CD8-positive, alpha-beta memory T cell (primary cell): ENCODE measurements around the gene PLA2G2D. TPM values are rescaled to one million over a fixed set of nuclear protein-coding genes. Genes with fewer than 3 reads are reported as not detected.

Experiments used
- CTCF ChIA-PET: fragments of 350-600 bp; sonication (Branson Sonifier 250); formaldehyde crosslinking; loops from one replicate; lab custom pipeline; 2021; ENCODE audit warnings: antibody characterized with exemption; lab: Charles Lee
- POLR2A ChIA-PET: fragments of 350-600 bp; sonication (Branson Sonifier 250); formaldehyde crosslinking; loops from one replicate; lab custom pipeline; 2021; ENCODE audit warnings: antibody characterized with exemption; lab: Charles Lee
- DNase-seq, 5 donors: peaks; one replicate each; pipeline versions ENCODE4 v3.0.0 to v3.0.0-alpha.2; 2020 to 2022; ENCODE audit warnings: mixed read lengths in 1 of 5
- H3K27ac ChIP-seq: one replicate; pipeline ENCODE4 v1.7.0; 2013; ENCODE audit warnings: low read depth, mild to moderate bottlenecking, low read length, moderate library complexity
- H3K27me3 ChIP-seq: 2 replicates; pipeline ENCODE4 v1.7.0; 2013; ENCODE audit warnings: low read length, mild to moderate bottlenecking; ENCODE audit not compliant: insufficient read depth, poor library complexity, severe bottlenecking
- H3K36me3 ChIP-seq: 2 replicates; pipeline ENCODE4 v1.7.0; 2013; ENCODE audit warnings: mild to moderate bottlenecking, low read length, moderate library complexity; ENCODE audit not compliant: insufficient read depth
- H3K4me1 ChIP-seq: 2 replicates; pipeline ENCODE4 v1.7.0; 2013; ENCODE audit warnings: mild to moderate bottlenecking, low read length, moderate library complexity; ENCODE audit not compliant: insufficient read depth
- H3K4me3 ChIP-seq: 2 replicates; pipeline ENCODE4 v1.7.0; 2013; ENCODE audit warnings: mild to moderate bottlenecking, low read length
- H3K9me3 ChIP-seq: 2 replicates; pipeline ENCODE4 v1.7.0; 2013; ENCODE audit warnings: mild to moderate bottlenecking, low read length
- H3K27ac Mint-ChIP-seq, 8 donors: one replicate each; pipeline ENCODE4 v1.8.0; 2020 to 2021; ENCODE audit warnings: mixed read lengths in 8 of 8, mild to moderate bottlenecking in 6 of 8, inconsistent platforms in 3 of 8, moderate library complexity in 3 of 8
- H3K27me3 Mint-ChIP-seq, 2 donors: one replicate each; pipeline ENCODE4 v1.8.0; 2020 to 2021; ENCODE audit warnings: mixed read lengths in 2 of 2, mild to moderate bottlenecking in 1 of 2, moderate library complexity in 1 of 2
- H3K36me3 Mint-ChIP-seq, 3 donors: one replicate each; pipeline ENCODE4 v1.8.0; 2020 to 2021; ENCODE audit warnings: mixed read lengths in 3 of 3, inconsistent platforms in 1 of 3, mild to moderate bottlenecking in 1 of 3
- H3K4me1 Mint-ChIP-seq, 3 donors: one replicate each; pipeline ENCODE4 v1.8.0; 2020 to 2021; ENCODE audit warnings: mixed read lengths in 3 of 3, inconsistent platforms in 1 of 3, mild to moderate bottlenecking in 1 of 3
- H3K4me3 Mint-ChIP-seq, 7 donors: one replicate each; pipeline ENCODE4 v1.8.0; 2020 to 2021; ENCODE audit warnings: mixed read lengths in 7 of 7, mild to moderate bottlenecking in 6 of 7, moderate library complexity in 4 of 7, inconsistent platforms in 2 of 7
- H3K9me3 Mint-ChIP-seq, 5 donors: one replicate each; pipeline ENCODE4 v1.8.0; 2020 to 2022; ENCODE audit warnings: mixed read lengths in 5 of 5, mild to moderate bottlenecking in 3 of 5, moderate library complexity in 2 of 5, inconsistent platforms in 1 of 5
- polyA plus RNA-seq: library from polyadenylated mRNA; unstranded; fragments of 300-500 nt; fragmentation: Illumina TruSeq; gene quantifications from one replicate; pipeline ENCODE4 v1.2.3, GENCODE V29; 2021
- total RNA-seq, 2 experiments: library from RNA; stranded (reverse); gene quantifications; one replicate each; pipeline ENCODE4 v1.2.3, GENCODE V29; 2021

The PLA2G2D gene
- total and polyA plus RNA-seq, 3 experiments from 2014 or later, result not detected

GRCh38 chr1:20117236-20117635 lies 2.1 kb downstream of the PLA2G2D start:
- ChIA-PET POLR2A (no interaction called here), CTCF (no interaction called here)
- no peak overlapping the region for H3K27ac Mint-ChIP-seq
- no peak overlapping the region for H3K4me3 Mint-ChIP-seq
- H3K9me3 ChIP-seq, result no peaks in the 10 kb centered on the region
- no peak for DNase-seq
- peaks cover 13 to 58% of the 10 kb centered on the region in 2 donors for H3K27me3 Mint-ChIP-seq
- H3K9me3 Mint-ChIP-seq, result no peaks in the 10 kb centered on the region
- no peaks in the 10 kb centered on the region for H3K36me3 Mint-ChIP-seq
- no peaks in the 10 kb centered on the region for H3K4me1 Mint-ChIP-seq
- H3K27me3 ChIP-seq, result peaks cover 4% of the 10 kb centered on the region
- no peaks in the 10 kb centered on the region for H3K4me1 ChIP-seq
- H3K4me3 ChIP-seq, result no peak overlapping the region
- no peak overlapping the region for H3K27ac ChIP-seq
- no peaks in the 10 kb centered on the region for H3K36me3 ChIP-seq

- no peak overlapping the region for H3K4me3 ChIP-seq
- Mint-ChIP-seq H3K27me3 (peaks cover 13 to 50% of the 10 kb centered on the region in 2 donors), H3K4me1 (no peaks in the 10 kb centered on the region), H3K27ac (no peak overlapping the region), H3K36me3 (no peaks in the 10 kb centered on the region), H3K9me3 (no peaks in the 10 kb centered on the region), H3K4me3 (no peak overlapping the region)
- no peaks in the 10 kb centered on the region for H3K36me3 ChIP-seq
- H3K27me3 ChIP-seq, result peaks cover 4% of the 10 kb centered on the region
- CTCF ChIA-PET, result no interaction called here
- H3K4me1 ChIP-seq, result no peaks in the 10 kb centered on the region
- POLR2A ChIA-PET, result no interaction called here
- no peak overlapping the region for H3K27ac ChIP-seq
- H3K9me3 ChIP-seq, result no peaks in the 10 kb centered on the region
- DNase-seq, result no peak
Observed at GRCh38 chr1:20115916-20116315, 3.4 kb downstream of the PLA2G2D start.

GRCh38 chr1:20115479-20115878 lies 3.9 kb downstream of the PLA2G2D start:
- H3K4me1 ChIP-seq, result no peaks in the 10 kb centered on the region
- ChIA-PET CTCF (no interaction called here), POLR2A (no interaction called here)
- peaks cover 13 to 46% of the 10 kb centered on the region in 2 donors for H3K27me3 Mint-ChIP-seq
- no peaks in the 10 kb centered on the region for H3K36me3 ChIP-seq
- H3K36me3 Mint-ChIP-seq, result no peaks in the 10 kb centered on the region
- DNase-seq, result no peak
- H3K27me3 ChIP-seq, result peaks cover 4% of the 10 kb centered on the region
- H3K9me3 ChIP-seq, result no peaks in the 10 kb centered on the region
- no peak overlapping the region for H3K27ac Mint-ChIP-seq
- H3K4me3 ChIP-seq, result no peak overlapping the region
- no peak overlapping the region for H3K4me3 Mint-ChIP-seq
- no peaks in the 10 kb centered on the region for H3K4me1 Mint-ChIP-seq
- no peak overlapping the region for H3K27ac ChIP-seq
- no peaks in the 10 kb centered on the region for H3K9me3 Mint-ChIP-seq

GRCh38 chr1:20114021-20114648 lies 5.2 kb downstream of the PLA2G2D start:
- H3K4me3 ChIP-seq, result no peak overlapping the region
- Mint-ChIP-seq H3K4me1 (no peaks in the 10 kb centered on the region), H3K27ac (no peak overlapping the region), H3K36me3 (no peaks in the 10 kb centered on the region), H3K9me3 (no peaks in the 10 kb centered on the region), H3K4me3 (no peak overlapping the region), H3K27me3 (peaks cover 16 to 44% of the 10 kb centered on the region in 2 donors)
- H3K27ac ChIP-seq, result no peak overlapping the region
- peaks cover 4% of the 10 kb centered on the region for H3K27me3 ChIP-seq
- ChIA-PET CTCF (no interaction called here), POLR2A (no interaction called here)
- H3K36me3 ChIP-seq, result no peaks in the 10 kb centered on the region
- DNase-seq, result no peak
- no peaks in the 10 kb centered on the region for H3K4me1 ChIP-seq
- H3K9me3 ChIP-seq, result no peaks in the 10 kb centered on the region

- H3K9me3 ChIP-seq, result no peaks in the 10 kb centered on the region
- H3K27me3 ChIP-seq, result no peaks in the 10 kb centered on the region
- no peak overlapping the region for H3K4me3 ChIP-seq
- no peak for DNase-seq
- no peak overlapping the region for H3K27ac Mint-ChIP-seq
- ChIA-PET POLR2A (no interaction called here), CTCF (no interaction called here)
- H3K4me3 Mint-ChIP-seq, result no peak overlapping the region
- no peaks in the 10 kb centered on the region for H3K4me1 Mint-ChIP-seq
- H3K27ac ChIP-seq, result no peak overlapping the region
- H3K4me1 ChIP-seq, result no peaks in the 10 kb centered on the region
- H3K36me3 Mint-ChIP-seq, result no peaks in the 10 kb centered on the region
- peaks cover 17 to 44% of the 10 kb centered on the region in 2 donors for H3K27me3 Mint-ChIP-seq
- H3K36me3 ChIP-seq, result no peaks in the 10 kb centered on the region
- H3K9me3 Mint-ChIP-seq, result no peaks in the 10 kb centered on the region
Observed at GRCh38 chr1:20112279-20113000, 6.9 kb downstream of the PLA2G2D start.

- H3K4me3 Mint-ChIP-seq, result no peak overlapping the region
- H3K4me1 ChIP-seq, result no peaks in the 10 kb centered on the region
Observed at GRCh38 chr1:20111452-20111851, 7.9 kb downstream of the PLA2G2D start.

GRCh38 chr1:20110679-20111078 lies 8.7 kb downstream of the PLA2G2D start:
- no peak for DNase-seq
- Histone ChIP-seq H3K9me3 (no peaks in the 10 kb centered on the region), H3K27ac (no peak overlapping the region), H3K4me3 (no peak overlapping the region), H3K27me3 (no peaks in the 10 kb centered on the region), H3K36me3 (no peaks in the 10 kb centered on the region), H3K4me1 (no peaks in the 10 kb centered on the region)
- Mint-ChIP-seq H3K36me3 (no peaks in the 10 kb centered on the region), H3K9me3 (no peaks in the 10 kb centered on the region), H3K27ac (no peak overlapping the region), H3K27me3 (peaks cover 11 to 32% of the 10 kb centered on the region in 2 donors), H3K4me1 (no peaks in the 10 kb centered on the region), H3K4me3 (no peak overlapping the region)
- ChIA-PET CTCF (no interaction called here), POLR2A (no interaction called here)

More at GRCh38 chr1:20111452-20111851, 7.9 kb downstream of the PLA2G2D start:
- Mint-ChIP-seq H3K9me3 (no peaks in the 10 kb centered on the region), H3K27me3 (peaks cover 17 to 40% of the 10 kb centered on the region in 2 donors), H3K36me3 (no peaks in the 10 kb centered on the region), H3K4me1 (no peaks in the 10 kb centered on the region), H3K27ac (no peak overlapping the region)
- no peaks in the 10 kb centered on the region for H3K27me3 ChIP-seq
- ChIA-PET CTCF (no interaction called here), POLR2A (no interaction called here)
- H3K9me3 ChIP-seq, result no peaks in the 10 kb centered on the region
- H3K27ac ChIP-seq, result no peak overlapping the region
- no peak for DNase-seq
- no peak overlapping the region for H3K4me3 ChIP-seq
- H3K36me3 ChIP-seq, result no peaks in the 10 kb centered on the region

GRCh38 chr1:20109223-20109856 lies 10.0 kb downstream of the PLA2G2D start:
- no peak for DNase-seq
- no peaks in the 10 kb centered on the region for H3K36me3 Mint-ChIP-seq
- Histone ChIP-seq H3K36me3 (no peaks in the 10 kb centered on the region), H3K4me1 (no peaks in the 10 kb centered on the region), H3K27me3 (no peaks in the 10 kb centered on the region), H3K27ac (no peak overlapping the region), H3K9me3 (no peaks in the 10 kb centered on the region), H3K4me3 (no peak overlapping the region)
- no peaks in the 10 kb centered on the region for H3K4me1 Mint-ChIP-seq
- ChIA-PET POLR2A (no interaction called here), CTCF (no interaction called here)
- H3K4me3 Mint-ChIP-seq, result no peak overlapping the region
- H3K27ac Mint-ChIP-seq, result no peak overlapping the region
- H3K27me3 Mint-ChIP-seq, result peaks cover 11 to 22% of the 10 kb centered on the region in 2 donors
- no peaks in the 10 kb centered on the region for H3K9me3 Mint-ChIP-seq
